Fibroblast of mammary gland (primary cell): ENCODE measurements around the gene NUDT4.

Experiments
- DNase-seq: peaks from one replicate; pipeline ENCODE4 v3.0.0-alpha.2; 2010; ENCODE audit warnings: low read depth
- H3K4me3 ChIP-seq: 2 replicates; pipeline ENCODE4 v1.5.1; 2011; ENCODE audit warnings: low read depth, mild to moderate bottlenecking, low read length, moderate library complexity; ENCODE audit not compliant: control insufficient read depth
- CTCF ChIP-seq: conservative IDR thresholded peaks from 2 replicates; pipeline ENCODE4 v1.5.1; 2011; ENCODE audit warnings: low read depth, low read length, inconsistent platforms; ENCODE audit not compliant: control insufficient read depth, insufficient read depth

NUDT4 gene

DNA sequence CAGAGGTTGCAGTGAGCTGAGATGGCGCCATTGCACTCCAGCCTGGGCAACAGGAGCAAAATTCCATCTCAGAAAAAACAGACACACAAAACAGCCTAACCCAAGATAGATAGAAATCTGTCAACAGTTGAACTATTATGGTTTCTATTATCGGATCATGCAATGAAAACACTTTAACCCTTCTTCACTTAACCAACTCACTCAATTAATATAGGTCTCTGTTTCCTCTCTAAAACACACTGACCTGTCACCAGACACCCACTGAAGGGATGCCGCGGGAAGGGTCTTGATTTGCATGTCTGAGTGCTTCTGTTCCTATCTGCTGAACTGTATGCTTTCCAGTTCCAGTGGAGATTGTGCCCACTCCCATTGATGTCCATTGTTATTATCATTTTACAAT is 38.0 kb upstream of the NUDT4 start:
- no peak overlapping the region for H3K4me3 ChIP-seq
- no peak for TF ChIP-seq CTCF
- no peak for DNase-seq

- TF ChIP-seq CTCF, result no peak
Measured at GRCh38 chr12:93341409-93342049, 36.2 kb upstream of the NUDT4 start.

DNA sequence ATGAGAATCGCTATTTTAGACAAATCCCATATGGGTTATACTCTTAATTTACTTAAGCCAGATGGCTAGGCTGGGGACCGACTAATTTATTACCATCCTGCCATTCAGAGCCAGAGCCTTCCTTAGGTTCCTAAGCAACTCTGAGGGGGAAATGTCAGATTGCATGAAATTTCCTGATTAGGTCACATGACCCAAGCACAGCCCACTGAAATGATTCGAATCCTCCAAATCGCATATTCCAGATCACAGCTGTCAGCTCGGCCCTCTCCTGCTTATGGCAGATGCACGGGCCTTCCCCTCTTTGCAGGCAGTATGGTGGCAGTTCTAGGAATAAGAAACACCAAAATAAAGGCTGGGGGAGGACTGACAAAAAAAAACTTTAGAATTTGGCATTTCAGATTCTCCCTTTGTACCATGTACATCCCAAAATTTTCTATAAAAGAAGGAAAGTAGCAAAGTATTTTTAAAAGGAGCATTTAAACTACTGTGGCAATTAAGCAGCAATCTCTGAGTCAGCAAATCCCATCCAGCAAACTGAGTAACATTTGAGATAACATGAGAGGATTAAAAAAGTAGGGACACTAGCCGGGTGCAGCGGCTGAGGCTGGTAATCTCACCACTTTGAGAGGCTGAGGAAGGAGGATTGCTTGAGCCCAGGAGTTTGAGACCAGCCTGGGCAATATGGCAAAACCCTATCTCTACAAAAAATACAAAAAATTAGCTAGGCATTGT is 30.5 kb upstream of the NUDT4 start:
- no peak for DNase-seq
- no peak overlapping the region for H3K4me3 ChIP-seq
- no peak for TF ChIP-seq CTCF

More at GRCh38 chr12:93341409-93342049, 36.2 kb upstream of the NUDT4 start:
- no peak overlapping the region for H3K4me3 ChIP-seq
- DNase-seq, result no peak

- no peak for TF ChIP-seq CTCF
- no peak for DNase-seq
- H3K4me3 ChIP-seq, result no peak overlapping the region
Measured at GRCh38 chr12:93348575-93349435, 28.9 kb upstream of the NUDT4 start.

DNA sequence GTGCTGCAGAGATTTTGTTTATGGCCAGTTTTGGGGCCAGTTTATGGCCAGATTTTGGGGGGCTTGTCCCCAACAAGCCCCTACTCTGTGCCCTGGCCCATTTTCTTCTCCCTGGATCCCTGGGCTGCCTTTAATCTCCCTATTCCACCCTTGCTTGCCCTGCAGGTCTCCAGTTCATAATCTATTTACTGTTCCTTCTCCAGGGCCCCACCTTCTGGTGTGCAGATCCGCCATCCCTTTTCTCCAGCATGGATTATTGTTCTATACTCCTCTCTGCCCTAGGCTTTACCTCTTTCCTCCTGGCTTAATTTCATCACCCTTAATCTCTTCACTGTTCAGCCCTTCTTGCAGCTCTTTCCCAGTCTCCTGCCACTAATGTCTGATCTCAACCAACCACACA is 26.0 kb upstream of the NUDT4 start:
- TF ChIP-seq CTCF, result no peak
- H3K4me3 ChIP-seq, result no peak overlapping the region
- DNase-seq, result no peak

- no peak for DNase-seq
- H3K4me3 ChIP-seq, result no peak overlapping the region
- no peak for TF ChIP-seq CTCF
Measured at GRCh38 chr12:93352321-93352720, 25.4 kb upstream of the NUDT4 start.
